Activated naive CD8-positive, alpha-beta T cell treated with anti-CD3 and anti-CD28 coated beads, Interleukin-2, amount 50 U/mL, for 16 hours (primary cell): ENCODE data around the gene RPS28.
"Not testable (repeated sequence)": the region's sequence is repeated elsewhere in the genome, so short reads cannot be mapped to it uniquely, and the experiment has no call there.

Experiments
- DNase-seq: peaks from one replicate; pipeline ENCODE4 v3.0.0-alpha.2; 2020; ENCODE audit warnings: low read depth, low spot score

Gene RPS28

GRCh38 chr19:8342684-8343482 lies 21.6 kb downstream of the RPS28 start, which contains the start of gene KANK3:
KANK3 (minus strand) TSS chr19:8343262; CDS start chr19:8337828, 5,434 bp downstream.
- DNase-seq, result peak; percentile 85

GRCh38 chr19:8343483-8343844 lies 22.2 kb downstream of the RPS28 start:
- no peak for DNase-seq

GRCh38 chr19:8349629-8350372 lies 28.5 kb downstream of the RPS28 start:
- DNase-seq, result not testable (repeated sequence)

DNA sequence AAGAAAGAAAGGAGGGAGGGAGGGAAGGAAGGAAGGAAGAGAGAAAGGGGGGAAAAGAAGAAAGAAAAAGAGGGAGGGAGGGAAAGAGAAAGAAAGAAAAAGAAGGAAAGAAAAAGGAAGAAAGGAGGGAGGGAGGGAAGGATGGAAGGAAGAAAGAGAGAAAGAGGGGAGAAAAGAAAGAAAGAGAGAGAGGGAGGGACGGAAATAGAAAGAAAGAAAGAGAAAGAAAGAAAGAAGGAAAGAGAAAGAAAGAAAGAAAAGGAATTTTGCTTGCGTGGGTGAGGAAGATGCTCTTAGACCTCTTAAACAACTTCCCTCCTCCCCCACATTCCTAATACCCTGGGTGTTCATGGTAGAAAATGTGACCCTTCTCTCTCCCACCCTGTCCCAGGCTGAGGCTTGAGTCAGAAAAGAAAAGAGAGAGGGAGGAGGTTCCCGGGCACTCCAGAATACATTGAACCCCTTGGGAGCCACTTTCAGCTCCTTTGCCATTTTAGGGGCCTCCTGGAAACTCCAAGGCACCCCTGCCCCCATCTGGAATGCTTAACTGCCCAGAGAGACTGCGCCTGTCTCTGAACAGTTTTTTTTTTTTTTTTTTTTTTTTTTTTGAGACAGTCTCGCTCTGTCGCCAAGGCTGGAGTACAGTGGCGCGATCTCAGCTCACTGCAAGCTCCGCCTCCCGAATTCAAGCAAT lies 31.0 kb downstream of the RPS28 start:
- DNase-seq, result no peak

- not testable (repeated sequence) for DNase-seq
These were observed 31.5 kb downstream of the RPS28 start for GRCh38 chr19:8352845-8353244.

DNA sequence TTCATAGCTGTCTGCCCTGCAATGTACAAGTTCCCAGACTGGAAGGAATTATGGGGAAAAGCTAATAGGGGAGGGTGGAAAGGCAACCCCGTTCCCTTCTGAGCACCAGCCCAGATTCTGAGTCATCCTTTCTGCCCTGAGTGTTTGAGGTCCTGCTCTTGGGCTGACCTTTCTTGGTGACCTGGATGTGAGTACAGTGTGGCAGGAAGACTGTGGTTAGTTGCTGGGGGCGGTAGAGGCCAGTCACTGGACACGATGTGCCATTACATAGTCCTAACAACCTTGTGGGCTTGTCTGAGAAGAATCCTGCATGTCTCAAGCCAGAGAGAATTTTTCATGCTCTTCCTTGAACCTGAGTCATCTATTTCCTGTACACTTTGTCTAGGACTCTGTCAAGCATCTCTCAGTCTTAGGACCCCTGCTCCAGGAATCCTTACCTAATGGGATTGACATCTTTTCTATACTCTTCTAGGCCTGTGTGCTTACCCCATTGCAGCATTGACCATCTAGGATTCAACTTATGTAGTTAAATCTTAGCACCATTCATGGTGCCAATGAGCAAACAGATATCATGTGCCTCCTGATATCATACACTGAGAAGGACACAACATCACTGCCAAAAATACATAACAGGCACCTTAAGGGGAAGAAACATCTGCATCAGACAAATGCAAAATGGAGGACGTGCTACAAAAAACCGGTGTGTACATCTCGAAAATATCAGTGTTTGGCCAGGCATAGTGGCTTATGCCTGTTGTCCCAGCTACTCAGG lies 34.5 kb downstream of the RPS28 start:
- DNase-seq, result no peak

DNA sequence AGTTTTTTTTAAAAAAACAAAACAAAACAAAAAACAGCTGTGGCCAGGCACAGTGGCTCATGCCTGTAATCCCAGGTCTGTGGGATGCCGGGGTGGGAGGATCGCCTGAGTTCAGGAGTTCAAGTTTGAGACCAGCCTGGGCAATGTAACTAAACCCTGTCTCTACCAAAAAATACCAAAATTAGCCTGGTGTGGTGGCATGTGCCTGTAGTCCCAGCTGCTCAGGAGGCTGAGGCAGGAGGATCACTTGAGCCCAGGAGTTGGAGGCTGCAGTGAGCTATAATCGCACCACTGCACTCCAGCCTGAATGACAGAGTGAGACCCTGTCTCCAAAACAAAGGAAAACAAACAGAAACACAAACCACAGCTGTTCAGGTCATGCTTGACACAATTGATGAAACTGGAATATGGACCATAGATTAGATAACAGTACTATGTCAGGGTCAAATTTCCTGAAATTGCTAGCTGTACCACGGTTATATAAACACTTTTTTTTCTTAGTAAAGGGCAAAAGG lies 35.8 kb downstream of the RPS28 start:
- DNase-seq, result no peak

- no peak for DNase-seq
These were observed 37.7 kb downstream of the RPS28 start for GRCh38 chr19:8358948-8359347.

DNA sequence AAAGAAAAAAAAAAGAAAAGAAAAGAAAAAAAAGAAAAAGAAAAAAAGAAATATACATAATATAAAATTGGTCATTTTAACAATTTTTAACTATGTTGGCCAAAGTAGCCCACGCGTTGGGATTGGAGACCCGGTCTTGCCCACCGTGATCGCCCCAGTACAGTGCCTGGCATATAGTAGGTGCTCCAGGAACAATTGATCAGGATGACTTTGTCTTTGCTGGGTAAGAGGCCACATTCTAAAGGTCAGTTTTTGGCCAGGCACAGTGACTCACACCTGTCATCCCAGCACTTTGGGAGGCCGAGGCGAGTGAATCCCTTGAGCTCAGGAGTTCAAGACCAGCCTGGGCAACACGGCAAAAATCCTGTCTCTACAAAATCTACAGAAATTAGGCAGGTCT lies 38.9 kb downstream of the RPS28 start:
- no peak for DNase-seq

GRCh38 chr19:8361921-8362793 lies 40.9 kb downstream of the RPS28 start:
- no peak for DNase-seq

GRCh38 chr19:8363803-8364771 lies 42.8 kb downstream of the RPS28 start, which contains the start of gene ANGPTL4:
ANGPTL4 (plus strand) TSS chr19:8364155; CDS start chr19:8364322, 167 bp downstream.
- DNase-seq, result peak; percentile 9

- no peak for DNase-seq
These were observed 44.9 kb downstream of the RPS28 start for GRCh38 chr19:8366121-8366581.

GRCh38 chr19:8366961-8367326 lies 45.6 kb downstream of the RPS28 start:
- no peak for DNase-seq

DNA sequence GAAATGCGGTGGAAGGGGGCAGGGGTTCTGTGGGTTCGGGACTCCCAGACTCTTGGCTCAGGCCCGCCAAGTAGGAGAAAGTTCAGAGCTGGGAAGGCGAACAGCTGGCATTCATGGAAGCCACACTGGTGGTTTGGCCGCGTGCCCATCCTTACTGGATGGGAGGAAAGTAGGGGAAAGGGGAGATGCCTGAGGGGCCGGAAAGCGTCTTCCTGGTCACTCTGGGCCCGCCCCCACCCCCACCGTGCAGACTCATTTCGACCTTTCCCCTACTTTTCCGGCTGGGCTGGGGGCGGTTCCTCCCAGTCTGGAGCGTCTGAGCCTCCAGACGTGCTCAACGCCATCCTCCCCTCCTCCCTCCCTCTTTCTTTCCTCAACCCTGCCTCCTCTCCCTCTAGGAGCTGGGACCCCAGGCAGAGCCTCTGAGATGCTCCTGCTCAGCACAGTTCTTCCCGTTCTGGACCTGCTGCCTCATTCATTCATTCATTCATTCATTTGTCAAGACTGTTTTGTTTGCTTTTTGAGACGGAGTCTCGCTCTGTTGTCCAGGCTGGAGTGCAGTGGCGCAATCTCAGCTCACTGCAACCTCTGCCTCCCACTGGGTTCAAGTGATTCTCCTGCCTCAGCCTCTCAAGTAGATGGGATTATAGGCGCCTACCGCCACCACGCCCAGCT lies 46.2 kb downstream of the RPS28 start:
- no peak for DNase-seq

- no peak for DNase-seq
These were observed 49.1 kb downstream of the RPS28 start for GRCh38 chr19:8370176-8371010.

GRCh38 chr19:8371011-8371804 lies 49.9 kb downstream of the RPS28 start:
- DNase-seq, result no peak
